WTC11 (cell line): ENCODE data around the gene DNAJC10. TPM values are rescaled to one million over a fixed set of nuclear protein-coding genes. Genes with fewer than 3 reads are reported as not detected.

Source experiments
- ATAC-seq: fragments of 200-7000 bp; cut with Tn5 transposase; 2 replicates; pipeline ENCODE4 v1.10.0; 2021; ENCODE audit warnings: mild to moderate bottlenecking, moderate library complexity
- CTCF ChIA-PET: fragments of 300-600 bp; sonication (Branson Sonifier 250); formaldehyde crosslinking; loops from one replicate; lab custom pipeline; 2021; ENCODE audit warnings: antibody characterized with exemption; lab: Charles Lee
- POLR2A ChIA-PET: fragments of 350-600 bp; sonication (Branson Sonifier 250); formaldehyde crosslinking; loops from one replicate; lab custom pipeline; 2021; ENCODE audit warnings: antibody characterized with exemption; lab: Charles Lee
- DNase-seq: peaks from one replicate; pipeline ENCODE4 v3.0.0; 2021; ENCODE audit warnings: low spot score
- H3K27ac Mint-ChIP-seq: 2 replicates; pipeline ENCODE4 v1.8.0; 2021; ENCODE audit warnings: mixed read lengths
- H3K27me3 Mint-ChIP-seq: 2 replicates; pipeline ENCODE4 v1.8.0; 2021; ENCODE audit warnings: low read depth, mild to moderate bottlenecking, moderate library complexity, mixed read lengths
- H3K36me3 Mint-ChIP-seq: 2 replicates; pipeline ENCODE4 v1.8.0; 2021; ENCODE audit warnings: mixed read lengths
- H3K4me1 Mint-ChIP-seq: 2 replicates; pipeline ENCODE4 v1.8.0; 2022; ENCODE audit warnings: mixed read lengths
- H3K4me3 Mint-ChIP-seq: 2 replicates; pipeline ENCODE4 v1.8.0; 2021; ENCODE audit warnings: mild to moderate bottlenecking, moderate library complexity, mixed read lengths
- H3K9me3 Mint-ChIP-seq: 2 replicates; pipeline ENCODE4 v1.8.0; 2021; ENCODE audit warnings: mixed read lengths
- ESRRA ChIP-seq: sonication (generic); formaldehyde crosslinking; IDR thresholded peaks from 2 replicates; pipeline ENCODE4 v1.8.1; 2022; ENCODE audit warnings: mild to moderate bottlenecking, missing genetic modification reagents, borderline replicate concordance
- GABPB1 ChIP-seq: sonication (generic); formaldehyde crosslinking; IDR thresholded peaks from 2 replicates; pipeline ENCODE4 v1.8.1; 2023; ENCODE audit warnings: mild to moderate bottlenecking, missing genetic modification reagents
- NFATC4 ChIP-seq: fragments of 250-450 bp; sonication (Bioruptor Pico); IDR thresholded peaks from 2 replicates; pipeline ENCODE4 v1.9.0; 2021; ENCODE audit warnings: mild to moderate bottlenecking
- ZNF138 ChIP-seq: sonication (generic); formaldehyde crosslinking; conservative IDR thresholded peaks from 2 replicates; pipeline ENCODE4 v1.8.1; 2022; ENCODE audit warnings: mild to moderate bottlenecking, moderate library complexity, missing genetic modification reagents
- ZNF396 ChIP-seq: fragments of 250-450 bp; sonication (Bioruptor Pico); IDR thresholded peaks from 2 replicates; pipeline ENCODE4 v1.8.0; 2021; ENCODE audit warnings: mild to moderate bottlenecking, moderate library complexity, borderline replicate concordance
- ZNF671 ChIP-seq: fragments of 250-450 bp; sonication (Bioruptor Pico); IDR thresholded peaks from 2 replicates; pipeline ENCODE4 v1.8.0; 2021; ENCODE audit warnings: mild to moderate bottlenecking
- total RNA-seq: library from RNA; stranded (reverse); gene quantifications from 3 replicates; pipeline ENCODE4 v1.2.3, GENCODE V29; 2021
- TF ChIP-seq, protein P1 (sequence below): fragments of 250-450 bp; sonication (Bioruptor Pico); IDR thresholded peaks from 2 replicates; pipeline ENCODE4 v1.9.0; 2021; ENCODE audit warnings: mild to moderate bottlenecking
- TF ChIP-seq, protein P2 (sequence below): fragments of 250-450 bp; sonication (Bioruptor Pico); IDR thresholded peaks from 2 replicates; pipeline ENCODE4 v2.1.2; 2022; ENCODE audit warnings: mild to moderate bottlenecking, moderate library complexity
- TF ChIP-seq, protein P3 (sequence below): fragments of 200-600 bp; IDR thresholded peaks from 2 replicates; pipeline ENCODE4 v1.8.0; 2022; ENCODE audit warnings: antibody characterized with exemption
- TF ChIP-seq, protein P4 (sequence below): sonication (generic); formaldehyde crosslinking; IDR thresholded peaks from 2 replicates; pipeline ENCODE4 v1.8.0; 2022; ENCODE audit warnings: mild to moderate bottlenecking, missing genetic modification reagents
- TF ChIP-seq, protein P5 (sequence below): sonication (generic); formaldehyde crosslinking; IDR thresholded peaks from 2 replicates; pipeline ENCODE4 v1.8.0; 2023; ENCODE audit warnings: mild to moderate bottlenecking, missing genetic modification reagents
- TF ChIP-seq, protein P6 (sequence below): sonication (generic); formaldehyde crosslinking; IDR thresholded peaks from 2 replicates; pipeline ENCODE4 v1.8.0; 2022; ENCODE audit warnings: missing genetic modification reagents
- TF ChIP-seq, protein P7 (sequence below): sonication (generic); formaldehyde crosslinking; IDR thresholded peaks from 2 replicates; pipeline ENCODE4 v1.8.1; 2023; ENCODE audit warnings: mild to moderate bottlenecking, missing genetic modification reagents, moderate library complexity

Gene DNAJC10
- total RNA-seq, 1 experiment from 2014 or later: 109 TPM

DNA sequence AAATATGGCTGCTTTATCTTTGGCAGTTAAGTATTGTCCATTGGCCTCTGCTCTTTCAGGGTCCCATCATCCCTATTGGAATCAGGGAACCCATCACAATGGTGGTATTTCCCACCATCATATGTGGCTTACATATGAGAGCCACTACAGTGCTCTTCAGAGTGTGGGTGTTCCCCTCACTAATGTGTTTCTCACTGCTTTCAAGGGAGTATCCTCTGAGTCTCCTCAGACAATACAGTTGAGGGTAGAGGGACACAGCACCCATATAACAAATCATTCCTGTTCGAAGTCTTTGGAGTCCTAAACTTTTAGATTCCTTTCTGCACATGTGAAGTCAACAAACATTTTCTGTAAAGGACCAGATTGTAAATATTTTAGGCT, 48.8 kb upstream of the DNAJC10 start:
- CTCF ChIA-PET: interaction anchor here (0.8 to 1.4 kb wide), 15 partner anchors 9 to 430 kb away, joined by 3 to 8 read pairs (median 4); partner anchors contain the start of gene DNAJC10
- POLR2A ChIA-PET: no interaction called here
- Mint-ChIP-seq H3K27me3 (no peaks in the 10 kb centered on the region), H3K27ac (no peak overlapping the region), H3K9me3 (no peaks in the 10 kb centered on the region), H3K4me3 (no peak overlapping the region), H3K4me1 (peaks cover 4% of the 10 kb centered on the region; the same call in 1 of the 2 replicates), H3K36me3 (no peaks in the 10 kb centered on the region)
- ATAC-seq (no peak), DNase-seq (no peak)
- TF ChIP-seq NFATC4 (CRISPR knock-in tag): no peak

DNA sequence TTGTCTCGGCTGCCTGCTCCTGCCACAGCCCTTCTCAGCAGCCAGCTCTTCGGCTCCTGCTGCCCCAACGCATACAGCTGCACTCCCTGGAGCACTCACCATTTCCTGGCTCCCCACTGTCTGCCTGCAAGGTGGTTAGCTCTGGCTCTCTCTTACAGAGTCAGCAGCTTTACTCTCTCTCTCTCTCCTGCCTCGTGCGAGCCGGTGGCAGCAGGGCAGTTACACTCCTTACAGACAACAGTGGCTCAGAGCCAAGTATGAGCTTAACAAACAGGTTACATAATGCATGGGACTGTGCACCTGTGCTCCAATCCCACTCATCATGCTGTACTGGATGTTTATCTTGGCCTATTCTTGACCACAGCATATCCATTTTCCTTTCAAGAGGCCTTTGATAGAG, 47.4 kb upstream of the DNAJC10 start:
- CTCF ChIA-PET: interaction anchor here (0.8 kb wide), 1 partner anchor 19 kb away, joined by 3 read pairs; no protein-coding TSS in a partner anchor
- Mint-ChIP-seq H3K27ac (no peak overlapping the region), H3K4me1 (peaks cover 4% of the 10 kb centered on the region; the same call in 1 of the 2 replicates), H3K27me3 (no peaks in the 10 kb centered on the region), H3K4me3 (no peak overlapping the region), H3K36me3 (no peaks in the 10 kb centered on the region), H3K9me3 (no peaks in the 10 kb centered on the region)
- TF ChIP-seq, protein P1, sequence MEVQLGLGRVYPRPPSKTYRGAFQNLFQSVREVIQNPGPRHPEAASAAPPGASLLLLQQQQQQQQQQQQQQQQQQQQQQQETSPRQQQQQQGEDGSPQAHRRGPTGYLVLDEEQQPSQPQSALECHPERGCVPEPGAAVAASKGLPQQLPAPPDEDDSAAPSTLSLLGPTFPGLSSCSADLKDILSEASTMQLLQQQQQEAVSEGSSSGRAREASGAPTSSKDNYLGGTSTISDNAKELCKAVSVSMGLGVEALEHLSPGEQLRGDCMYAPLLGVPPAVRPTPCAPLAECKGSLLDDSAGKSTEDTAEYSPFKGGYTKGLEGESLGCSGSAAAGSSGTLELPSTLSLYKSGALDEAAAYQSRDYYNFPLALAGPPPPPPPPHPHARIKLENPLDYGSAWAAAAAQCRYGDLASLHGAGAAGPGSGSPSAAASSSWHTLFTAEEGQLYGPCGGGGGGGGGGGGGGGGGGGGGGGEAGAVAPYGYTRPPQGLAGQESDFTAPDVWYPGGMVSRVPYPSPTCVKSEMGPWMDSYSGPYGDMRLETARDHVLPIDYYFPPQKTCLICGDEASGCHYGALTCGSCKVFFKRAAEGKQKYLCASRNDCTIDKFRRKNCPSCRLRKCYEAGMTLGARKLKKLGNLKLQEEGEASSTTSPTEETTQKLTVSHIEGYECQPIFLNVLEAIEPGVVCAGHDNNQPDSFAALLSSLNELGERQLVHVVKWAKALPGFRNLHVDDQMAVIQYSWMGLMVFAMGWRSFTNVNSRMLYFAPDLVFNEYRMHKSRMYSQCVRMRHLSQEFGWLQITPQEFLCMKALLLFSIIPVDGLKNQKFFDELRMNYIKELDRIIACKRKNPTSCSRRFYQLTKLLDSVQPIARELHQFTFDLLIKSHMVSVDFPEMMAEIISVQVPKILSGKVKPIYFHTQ (CRISPR knock-in tag): no peak
- TF ChIP-seq, protein P2, sequence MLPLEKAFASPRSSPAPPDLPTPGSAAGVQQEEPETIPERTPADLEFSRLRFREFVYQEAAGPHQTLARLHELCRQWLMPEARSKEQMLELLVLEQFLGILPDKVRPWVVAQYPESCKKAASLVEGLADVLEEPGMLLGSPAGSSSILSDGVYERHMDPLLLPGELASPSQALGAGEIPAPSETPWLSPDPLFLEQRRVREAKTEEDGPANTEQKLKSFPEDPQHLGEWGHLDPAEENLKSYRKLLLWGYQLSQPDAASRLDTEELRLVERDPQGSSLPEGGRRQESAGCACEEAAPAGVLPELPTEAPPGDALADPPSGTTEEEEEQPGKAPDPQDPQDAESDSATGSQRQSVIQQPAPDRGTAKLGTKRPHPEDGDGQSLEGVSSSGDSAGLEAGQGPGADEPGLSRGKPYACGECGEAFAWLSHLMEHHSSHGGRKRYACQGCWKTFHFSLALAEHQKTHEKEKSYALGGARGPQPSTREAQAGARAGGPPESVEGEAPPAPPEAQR (CRISPR knock-in tag): no peak
- TF ChIP-seq, protein P3, sequence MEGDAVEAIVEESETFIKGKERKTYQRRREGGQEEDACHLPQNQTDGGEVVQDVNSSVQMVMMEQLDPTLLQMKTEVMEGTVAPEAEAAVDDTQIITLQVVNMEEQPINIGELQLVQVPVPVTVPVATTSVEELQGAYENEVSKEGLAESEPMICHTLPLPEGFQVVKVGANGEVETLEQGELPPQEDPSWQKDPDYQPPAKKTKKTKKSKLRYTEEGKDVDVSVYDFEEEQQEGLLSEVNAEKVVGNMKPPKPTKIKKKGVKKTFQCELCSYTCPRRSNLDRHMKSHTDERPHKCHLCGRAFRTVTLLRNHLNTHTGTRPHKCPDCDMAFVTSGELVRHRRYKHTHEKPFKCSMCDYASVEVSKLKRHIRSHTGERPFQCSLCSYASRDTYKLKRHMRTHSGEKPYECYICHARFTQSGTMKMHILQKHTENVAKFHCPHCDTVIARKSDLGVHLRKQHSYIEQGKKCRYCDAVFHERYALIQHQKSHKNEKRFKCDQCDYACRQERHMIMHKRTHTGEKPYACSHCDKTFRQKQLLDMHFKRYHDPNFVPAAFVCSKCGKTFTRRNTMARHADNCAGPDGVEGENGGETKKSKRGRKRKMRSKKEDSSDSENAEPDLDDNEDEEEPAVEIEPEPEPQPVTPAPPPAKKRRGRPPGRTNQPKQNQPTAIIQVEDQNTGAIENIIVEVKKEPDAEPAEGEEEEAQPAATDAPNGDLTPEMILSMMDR: no peak
- TF ChIP-seq ESRRA (CRISPR knock-in tag): no peak
- ATAC-seq: peak; percentile 73
- POLR2A ChIA-PET: no interaction called here
- DNase-seq: no peak

DNA sequence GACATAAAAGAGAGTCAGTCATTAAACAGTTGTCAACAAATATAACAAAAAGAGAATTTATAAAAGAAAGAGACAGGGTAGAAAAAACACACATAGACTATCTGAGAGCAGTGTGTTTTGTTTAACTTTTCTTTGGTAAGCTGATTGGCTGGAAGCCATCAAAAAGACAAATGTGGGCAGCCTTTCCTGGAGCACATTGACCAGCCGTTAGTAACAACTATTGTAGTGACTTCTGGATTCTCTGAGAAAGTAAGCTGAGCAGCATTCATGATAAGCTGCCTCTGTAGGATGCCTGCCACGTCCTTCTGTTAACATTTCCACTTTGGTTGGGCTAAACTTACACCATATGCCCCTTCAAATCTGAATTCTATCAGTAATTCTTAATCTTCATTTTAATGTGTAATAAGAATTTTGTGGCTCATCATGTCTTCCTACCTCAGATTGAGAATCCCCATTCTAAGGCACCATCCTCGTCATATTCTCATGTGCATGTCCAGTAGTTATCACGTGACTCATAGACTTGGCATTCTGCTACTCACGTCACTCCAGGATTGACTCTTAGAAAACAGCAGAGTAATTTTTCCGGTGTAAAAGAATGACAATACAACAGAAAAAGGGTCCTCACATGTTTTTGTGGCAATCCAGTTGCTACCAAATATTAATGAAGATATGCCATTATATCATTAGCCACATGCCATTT, 43.4 kb upstream of the DNAJC10 start:
- no peaks in the 10 kb centered on the region for H3K36me3 Mint-ChIP-seq
- H3K9me3 Mint-ChIP-seq: peaks cover 6% of the 10 kb centered on the region; the same call in 1 of the 2 replicates
- ATAC-seq: no peak
- POLR2A ChIA-PET: no interaction called here
- H3K4me1 Mint-ChIP-seq: peaks cover 4% of the 10 kb centered on the region; the same call in 1 of the 2 replicates
- CTCF ChIA-PET: no interaction called here
- H3K27ac Mint-ChIP-seq: no peak overlapping the region
- no peak overlapping the region for H3K4me3 Mint-ChIP-seq
- no peak for DNase-seq
- H3K27me3 Mint-ChIP-seq: no peaks in the 10 kb centered on the region; the same call in 1 of the 2 replicates
- no peak for TF ChIP-seq ZNF396 (CRISPR knock-in tag)
- TF ChIP-seq, protein P4, sequence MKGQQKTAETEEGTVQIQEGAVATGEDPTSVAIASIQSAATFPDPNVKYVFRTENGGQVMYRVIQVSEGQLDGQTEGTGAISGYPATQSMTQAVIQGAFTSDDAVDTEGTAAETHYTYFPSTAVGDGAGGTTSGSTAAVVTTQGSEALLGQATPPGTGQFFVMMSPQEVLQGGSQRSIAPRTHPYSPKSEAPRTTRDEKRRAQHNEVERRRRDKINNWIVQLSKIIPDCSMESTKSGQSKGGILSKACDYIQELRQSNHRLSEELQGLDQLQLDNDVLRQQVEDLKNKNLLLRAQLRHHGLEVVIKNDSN (CRISPR knock-in tag): no peak
- no peak for TF ChIP-seq ZNF138 (CRISPR knock-in tag)
- TF ChIP-seq, protein P2 (CRISPR knock-in tag): no peak
- TF ChIP-seq GABPB1 (CRISPR knock-in tag): no peak
- TF ChIP-seq, protein P5, sequence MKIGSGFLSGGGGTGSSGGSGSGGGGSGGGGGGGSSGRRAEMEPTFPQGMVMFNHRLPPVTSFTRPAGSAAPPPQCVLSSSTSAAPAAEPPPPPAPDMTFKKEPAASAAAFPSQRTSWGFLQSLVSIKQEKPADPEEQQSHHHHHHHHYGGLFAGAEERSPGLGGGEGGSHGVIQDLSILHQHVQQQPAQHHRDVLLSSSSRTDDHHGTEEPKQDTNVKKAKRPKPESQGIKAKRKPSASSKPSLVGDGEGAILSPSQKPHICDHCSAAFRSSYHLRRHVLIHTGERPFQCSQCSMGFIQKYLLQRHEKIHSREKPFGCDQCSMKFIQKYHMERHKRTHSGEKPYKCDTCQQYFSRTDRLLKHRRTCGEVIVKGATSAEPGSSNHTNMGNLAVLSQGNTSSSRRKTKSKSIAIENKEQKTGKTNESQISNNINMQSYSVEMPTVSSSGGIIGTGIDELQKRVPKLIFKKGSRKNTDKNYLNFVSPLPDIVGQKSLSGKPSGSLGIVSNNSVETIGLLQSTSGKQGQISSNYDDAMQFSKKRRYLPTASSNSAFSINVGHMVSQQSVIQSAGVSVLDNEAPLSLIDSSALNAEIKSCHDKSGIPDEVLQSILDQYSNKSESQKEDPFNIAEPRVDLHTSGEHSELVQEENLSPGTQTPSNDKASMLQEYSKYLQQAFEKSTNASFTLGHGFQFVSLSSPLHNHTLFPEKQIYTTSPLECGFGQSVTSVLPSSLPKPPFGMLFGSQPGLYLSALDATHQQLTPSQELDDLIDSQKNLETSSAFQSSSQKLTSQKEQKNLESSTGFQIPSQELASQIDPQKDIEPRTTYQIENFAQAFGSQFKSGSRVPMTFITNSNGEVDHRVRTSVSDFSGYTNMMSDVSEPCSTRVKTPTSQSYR (CRISPR knock-in tag): no peak
- TF ChIP-seq, protein P6, sequence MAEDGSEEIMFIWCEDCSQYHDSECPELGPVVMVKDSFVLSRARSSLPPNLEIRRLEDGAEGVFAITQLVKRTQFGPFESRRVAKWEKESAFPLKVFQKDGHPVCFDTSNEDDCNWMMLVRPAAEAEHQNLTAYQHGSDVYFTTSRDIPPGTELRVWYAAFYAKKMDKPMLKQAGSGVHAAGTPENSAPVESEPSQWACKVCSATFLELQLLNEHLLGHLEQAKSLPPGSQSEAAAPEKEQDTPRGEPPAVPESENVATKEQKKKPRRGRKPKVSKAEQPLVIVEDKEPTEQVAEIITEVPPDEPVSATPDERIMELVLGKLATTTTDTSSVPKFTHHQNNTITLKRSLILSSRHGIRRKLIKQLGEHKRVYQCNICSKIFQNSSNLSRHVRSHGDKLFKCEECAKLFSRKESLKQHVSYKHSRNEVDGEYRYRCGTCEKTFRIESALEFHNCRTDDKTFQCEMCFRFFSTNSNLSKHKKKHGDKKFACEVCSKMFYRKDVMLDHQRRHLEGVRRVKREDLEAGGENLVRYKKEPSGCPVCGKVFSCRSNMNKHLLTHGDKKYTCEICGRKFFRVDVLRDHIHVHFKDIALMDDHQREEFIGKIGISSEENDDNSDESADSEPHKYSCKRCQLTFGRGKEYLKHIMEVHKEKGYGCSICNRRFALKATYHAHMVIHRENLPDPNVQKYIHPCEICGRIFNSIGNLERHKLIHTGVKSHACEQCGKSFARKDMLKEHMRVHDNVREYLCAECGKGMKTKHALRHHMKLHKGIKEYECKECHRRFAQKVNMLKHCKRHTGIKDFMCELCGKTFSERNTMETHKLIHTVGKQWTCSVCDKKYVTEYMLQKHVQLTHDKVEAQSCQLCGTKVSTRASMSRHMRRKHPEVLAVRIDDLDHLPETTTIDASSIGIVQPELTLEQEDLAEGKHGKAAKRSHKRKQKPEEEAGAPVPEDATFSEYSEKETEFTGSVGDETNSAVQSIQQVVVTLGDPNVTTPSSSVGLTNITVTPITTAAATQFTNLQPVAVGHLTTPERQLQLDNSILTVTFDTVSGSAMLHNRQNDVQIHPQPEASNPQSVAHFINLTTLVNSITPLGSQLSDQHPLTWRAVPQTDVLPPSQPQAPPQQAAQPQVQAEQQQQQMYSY (CRISPR knock-in tag): no peak
- no peak for TF ChIP-seq ZNF671 (CRISPR knock-in tag)
- TF ChIP-seq, protein P7, sequence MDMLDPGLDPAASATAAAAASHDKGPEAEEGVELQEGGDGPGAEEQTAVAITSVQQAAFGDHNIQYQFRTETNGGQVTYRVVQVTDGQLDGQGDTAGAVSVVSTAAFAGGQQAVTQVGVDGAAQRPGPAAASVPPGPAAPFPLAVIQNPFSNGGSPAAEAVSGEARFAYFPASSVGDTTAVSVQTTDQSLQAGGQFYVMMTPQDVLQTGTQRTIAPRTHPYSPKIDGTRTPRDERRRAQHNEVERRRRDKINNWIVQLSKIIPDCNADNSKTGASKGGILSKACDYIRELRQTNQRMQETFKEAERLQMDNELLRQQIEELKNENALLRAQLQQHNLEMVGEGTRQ: no peak
